H4 (cell line): ENCODE data around the gene CHMP1A. TPM values are rescaled to one million over a fixed set of nuclear protein-coding genes. Genes with fewer than 3 reads are reported as not detected.
A peak's percentile ranks its signal among the peaks of the same experiment; 100 is the strongest.
"Not testable (repeated sequence)": the region's sequence is repeated elsewhere in the genome, so short reads cannot be mapped to it uniquely, and the experiment has no call there.

Experiments used
- DNase-seq: peaks from one replicate; pipeline ENCODE4 v3.0.0-alpha.2; 2015; ENCODE audit warnings: low spot score
- total RNA-seq: library from RNA; depleted of rRNA; stranded (reverse); fragments of >200 nt; shearing (Covaris generic); gene quantifications from 2 replicates; pipeline ENCODE4 v1.2.3, GENCODE V29; 2014

CHMP1A gene
- total RNA-seq, 1 experiment from 2014 or later: 70.7 TPM

DNA sequence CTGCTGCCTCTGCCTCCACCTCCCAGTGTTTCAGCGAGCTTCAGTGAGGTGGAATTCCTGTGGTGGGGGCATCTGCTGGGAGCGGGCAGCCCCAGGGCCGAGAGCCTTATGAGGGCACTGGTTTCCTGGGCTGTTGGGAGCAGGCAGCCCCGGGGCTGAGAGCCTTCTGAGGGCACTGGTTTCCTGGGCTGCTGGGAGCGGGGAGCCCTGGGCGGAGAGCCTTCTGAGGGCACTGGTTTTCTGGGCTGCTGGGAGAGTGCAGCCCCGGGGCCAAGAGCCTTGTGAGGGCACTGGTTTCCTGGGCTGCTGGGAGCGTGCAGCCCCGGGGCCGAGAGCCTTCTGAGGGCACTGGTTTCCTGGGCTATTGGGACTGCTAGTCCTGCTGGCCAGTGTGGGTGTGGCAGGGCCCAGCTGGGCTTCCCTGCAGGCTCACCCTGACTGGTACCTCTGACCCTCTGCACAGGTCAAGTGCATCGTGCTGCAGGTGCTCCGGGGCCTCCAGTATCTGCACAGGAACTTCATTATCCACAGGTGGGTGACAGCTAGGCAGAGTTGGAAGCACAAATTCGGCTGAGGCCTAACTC is 34.6 kb upstream of the CHMP1A start:
- DNase-seq: peak; percentile 2

DNA sequence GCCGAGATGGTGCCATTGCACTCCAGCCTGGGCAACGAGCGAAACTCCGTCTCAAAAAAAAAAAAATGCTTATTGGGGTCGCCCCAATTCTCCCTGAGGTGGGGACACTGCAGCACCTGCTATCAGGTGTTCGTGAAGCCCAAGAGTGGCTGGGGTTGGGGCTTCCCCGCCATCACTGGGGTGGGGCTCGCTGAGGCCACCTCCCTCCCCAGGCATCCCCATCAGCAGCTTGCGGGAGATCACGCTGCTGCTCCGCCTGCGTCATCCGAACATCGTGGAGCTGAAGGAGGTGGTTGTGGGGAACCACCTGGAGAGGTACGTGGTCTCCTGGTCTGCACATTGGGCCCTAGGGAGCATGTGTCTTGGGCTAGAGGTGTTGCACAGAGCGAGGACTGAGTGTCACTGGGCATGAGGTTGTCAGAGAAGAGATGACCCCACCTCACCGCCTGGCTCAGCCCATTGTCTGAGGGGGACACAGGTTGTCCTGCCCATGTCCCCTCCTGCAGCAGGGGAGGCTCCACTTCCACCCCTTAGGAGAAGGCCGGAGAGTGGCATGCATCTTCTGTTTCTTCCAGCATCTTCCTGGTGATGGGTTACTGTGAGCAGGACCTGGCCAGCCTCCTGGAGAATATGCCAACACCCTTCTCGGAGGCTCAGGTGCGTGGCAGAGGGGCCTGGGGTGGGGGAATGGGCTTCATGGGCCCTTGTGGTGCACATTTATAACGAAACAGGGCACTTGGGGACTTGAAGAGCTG is 33.9 kb upstream of the CHMP1A start:
- DNase-seq: peak; percentile 4

DNA sequence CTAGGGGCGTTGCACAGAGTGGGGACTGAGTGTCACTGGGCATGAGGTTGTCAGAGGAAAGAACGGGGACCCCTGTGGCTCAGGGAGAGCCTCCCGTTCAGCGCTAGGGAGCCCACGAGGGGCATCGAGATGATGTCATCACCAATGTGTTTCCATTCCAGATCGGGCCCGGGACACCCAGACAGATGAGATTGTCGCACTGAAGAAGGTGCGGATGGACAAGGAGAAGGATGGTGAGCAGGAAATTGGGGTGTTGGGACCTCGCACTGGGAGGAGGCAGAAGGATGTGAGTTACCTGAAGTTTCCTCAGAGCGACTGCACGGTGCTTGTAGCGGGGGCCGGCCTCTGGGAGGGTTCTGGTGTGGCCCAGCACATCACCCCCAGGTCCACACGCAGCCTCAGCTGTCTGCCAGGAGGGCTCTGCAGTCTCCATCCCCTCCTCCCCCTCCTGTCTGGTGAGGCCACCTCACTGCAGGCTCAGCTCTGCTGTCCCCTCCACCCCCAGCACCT is 32.9 kb upstream of the CHMP1A start:
- DNase-seq: peak; percentile 3

DNA sequence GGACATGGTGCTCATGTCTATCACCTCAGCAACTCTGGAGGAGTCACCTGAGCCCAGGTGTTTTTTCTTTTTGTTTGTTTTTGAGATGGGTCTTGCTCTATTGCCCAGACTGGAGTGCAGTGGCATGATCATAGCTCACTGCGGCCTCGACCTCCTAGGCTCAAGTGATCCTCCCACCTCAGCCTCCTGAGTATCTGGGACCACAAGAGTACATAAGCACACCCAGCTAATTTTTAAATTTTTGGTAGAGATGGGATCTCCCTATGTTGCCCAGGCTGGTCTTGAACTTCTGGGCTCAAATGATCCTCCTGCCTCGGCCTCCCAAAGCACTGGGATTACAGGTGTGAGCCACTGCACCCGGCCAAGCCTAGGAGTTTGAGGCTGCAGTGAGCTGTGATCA is 32.1 kb upstream of the CHMP1A start:
- DNase-seq: not testable (repeated sequence)

DNA sequence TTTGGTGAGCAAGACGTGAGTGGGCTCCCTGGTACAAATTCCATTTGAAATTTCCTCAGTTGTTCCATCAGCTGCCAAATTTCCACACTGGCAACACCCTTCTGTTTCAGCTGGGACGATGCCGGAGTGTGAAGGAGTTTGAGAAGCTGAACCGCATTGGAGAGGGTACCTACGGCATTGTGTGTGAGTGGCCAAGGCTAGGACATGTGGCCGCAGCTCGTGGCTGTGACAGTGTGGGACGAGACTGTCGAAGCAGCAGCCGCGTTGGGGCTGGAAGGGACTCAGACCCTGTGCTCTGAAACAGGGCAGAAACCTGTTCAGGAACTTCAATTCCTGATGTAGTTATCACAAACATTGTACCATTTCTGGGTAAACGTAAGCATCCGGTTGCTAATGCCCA is 31.6 kb upstream of the CHMP1A start:
- peak; percentile 10 for DNase-seq

DNA sequence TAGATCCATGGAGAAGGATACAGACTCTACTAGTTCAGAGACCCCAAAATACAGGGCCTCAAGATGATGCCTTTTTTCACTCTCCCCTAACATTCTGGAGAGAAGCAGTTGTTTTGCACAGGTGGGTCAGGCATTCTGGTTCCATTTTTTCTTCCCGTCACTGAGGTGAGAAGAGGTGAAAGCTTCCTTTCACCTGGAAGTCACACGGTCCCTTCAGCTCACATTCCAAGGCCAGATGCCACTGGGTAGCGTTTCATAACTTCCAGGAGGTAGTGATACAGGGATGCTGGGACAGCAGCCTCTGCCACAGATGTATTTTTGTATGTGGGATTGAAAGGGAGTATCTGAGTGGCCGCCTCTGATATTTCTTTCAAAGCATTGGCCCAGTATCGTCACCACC is 30.9 kb upstream of the CHMP1A start:
- DNase-seq: no peak

DNA sequence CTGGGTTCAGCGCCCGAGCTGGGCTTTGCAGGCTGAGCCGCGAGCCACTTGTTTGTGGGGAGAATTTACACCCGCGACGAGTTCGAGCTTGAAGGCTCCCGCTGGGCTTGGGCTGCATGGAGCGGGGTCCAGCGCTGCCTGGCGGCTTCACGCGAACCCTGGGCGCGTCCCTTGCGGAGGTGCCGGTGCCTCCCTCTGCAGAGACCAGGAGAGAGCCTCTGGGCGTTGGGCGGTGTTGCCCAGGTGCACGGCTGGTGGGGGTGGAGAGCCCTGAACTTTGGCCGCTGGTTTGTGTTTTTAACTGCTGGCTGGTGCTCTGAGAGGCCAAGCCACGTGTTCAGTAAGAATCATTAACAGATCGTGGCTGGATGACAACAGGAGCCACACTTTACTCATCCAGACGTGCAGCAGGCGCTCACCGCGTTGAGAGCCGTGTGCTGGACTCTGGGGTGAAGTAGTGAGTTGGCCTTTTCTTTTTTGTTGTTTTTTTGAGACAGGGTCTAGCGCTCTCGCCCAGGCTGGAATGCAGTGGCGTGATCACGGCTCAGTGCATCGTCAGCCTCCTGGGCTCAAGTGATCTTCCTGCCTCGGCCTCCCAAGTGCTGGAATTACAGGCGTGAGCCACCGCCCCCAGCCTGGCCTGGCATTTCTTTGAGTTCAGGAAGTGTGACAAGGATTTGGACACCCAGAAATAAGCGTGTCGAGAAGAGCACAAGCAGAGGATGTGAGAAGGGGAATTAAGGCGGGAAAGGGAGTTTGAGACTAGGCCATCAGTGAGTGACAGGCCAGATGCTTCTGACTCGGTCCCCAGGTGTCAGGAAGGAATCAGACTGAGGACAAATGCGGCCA is 29.8 kb upstream of the CHMP1A start:
- peak; percentile 9 for DNase-seq

DNA sequence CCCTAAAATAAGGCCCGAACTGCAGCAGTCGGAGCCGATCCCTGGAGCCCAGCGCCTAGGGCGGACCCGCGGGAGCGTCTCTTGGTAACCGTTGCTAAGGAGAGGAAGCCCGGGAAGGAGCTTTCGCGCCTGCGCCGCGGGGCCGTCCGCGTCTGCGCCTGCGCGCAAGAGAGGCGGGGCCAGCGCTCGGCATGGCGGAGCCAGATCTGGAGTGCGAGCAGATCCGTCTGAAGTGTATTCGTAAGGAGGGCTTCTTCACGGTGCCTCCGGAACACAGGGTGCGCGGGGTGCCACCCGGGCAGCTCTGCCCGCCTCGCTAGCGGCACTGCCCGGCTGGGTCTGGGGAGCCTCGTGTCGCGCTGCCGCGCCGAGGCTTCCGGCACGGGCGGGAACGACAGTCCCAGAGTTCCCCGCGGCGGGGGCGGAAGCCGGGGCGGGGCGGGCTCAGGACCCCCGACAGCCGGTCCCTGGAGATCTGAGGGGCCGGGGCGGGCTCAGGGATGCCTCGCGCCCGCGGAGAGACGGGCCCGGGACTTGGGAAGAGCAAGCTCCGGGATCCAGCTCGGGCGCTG is 29.1 kb upstream of the CHMP1A start, which contains the start of gene CDK10:
Gene CDK10 (plus strand): TSS at position 170 of the 572 bp plus-strand sequence. CDS start 22 bp downstream, at position 192.
- DNase-seq: peak; percentile 83

DNA sequence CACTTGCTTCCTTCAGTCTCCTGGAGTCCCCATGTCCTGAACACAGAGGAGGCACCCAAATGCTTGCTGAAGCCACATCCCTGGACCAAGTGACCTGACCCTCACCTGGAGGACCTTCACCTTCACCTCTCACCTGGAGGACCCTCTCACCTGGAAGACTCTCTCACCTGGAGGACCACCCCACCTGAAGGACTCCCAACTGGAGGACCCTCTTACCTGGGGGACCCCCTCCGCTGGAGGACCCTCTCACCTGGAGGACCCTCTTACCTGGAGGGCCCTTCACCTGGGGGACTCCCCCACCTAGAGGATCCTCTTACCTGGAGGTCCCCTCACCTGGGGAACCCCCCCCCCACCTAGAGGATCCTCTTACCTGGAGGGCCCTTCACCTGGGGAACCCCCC is 28.4 kb upstream of the CHMP1A start:
- DNase-seq: no peak

DNA sequence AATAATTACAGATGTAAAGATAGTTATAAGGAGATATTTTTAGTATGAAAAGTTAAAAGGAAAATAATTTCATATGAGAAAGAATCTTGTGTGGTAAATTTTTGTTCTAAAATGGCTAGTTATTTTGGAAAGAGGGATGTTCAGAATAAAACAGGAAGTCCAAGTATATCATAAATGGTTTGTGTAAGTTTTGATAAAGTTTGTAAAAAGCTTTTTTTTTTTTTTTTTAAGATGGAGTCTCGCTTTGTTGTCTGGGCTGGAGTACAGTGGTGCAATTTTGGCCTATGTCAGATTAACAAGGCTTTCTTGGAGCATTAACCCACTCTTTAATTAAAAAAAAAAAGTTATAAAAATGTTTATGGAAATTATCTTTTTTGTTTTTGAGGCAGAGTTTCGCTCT is 20.8 kb upstream of the CHMP1A start:
- DNase-seq: no peak

DNA sequence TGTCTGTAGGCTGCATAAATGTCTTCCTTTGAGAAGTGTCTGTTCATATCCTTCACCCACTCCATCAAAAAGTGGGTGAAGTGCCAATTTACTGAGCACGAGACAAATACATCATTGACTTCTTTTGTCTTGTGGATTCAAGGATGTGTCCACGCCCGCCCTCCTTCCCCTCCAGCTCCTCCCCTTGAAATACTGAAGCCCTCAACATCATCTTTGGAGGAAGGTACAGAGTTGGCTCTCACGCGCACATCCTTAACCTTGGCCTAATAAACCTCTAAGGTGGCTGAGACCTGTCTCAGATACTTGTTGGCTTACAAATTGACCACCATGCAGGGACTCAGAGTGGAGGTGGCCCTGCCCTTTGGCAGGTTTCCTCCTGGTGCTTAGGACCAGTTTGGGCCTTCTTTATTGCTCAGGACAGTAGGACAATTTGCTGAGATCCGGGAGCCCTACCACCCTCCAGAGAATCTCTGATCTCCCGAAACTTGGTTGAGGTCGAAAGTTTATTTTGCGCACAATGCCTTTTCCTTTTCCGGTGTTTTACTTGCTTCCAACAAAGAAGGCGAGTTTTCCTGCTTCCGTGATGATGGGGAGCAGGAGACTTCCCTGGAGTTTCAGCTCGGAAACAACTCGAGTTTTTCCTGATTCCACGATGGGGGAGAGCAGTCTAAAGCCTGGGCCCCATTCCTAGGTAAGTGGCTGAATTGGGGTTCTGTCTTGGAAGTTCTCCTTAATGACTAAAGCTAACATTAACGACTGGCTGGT is 14.9 kb upstream of the CHMP1A start:
- DNase-seq: no peak

DNA sequence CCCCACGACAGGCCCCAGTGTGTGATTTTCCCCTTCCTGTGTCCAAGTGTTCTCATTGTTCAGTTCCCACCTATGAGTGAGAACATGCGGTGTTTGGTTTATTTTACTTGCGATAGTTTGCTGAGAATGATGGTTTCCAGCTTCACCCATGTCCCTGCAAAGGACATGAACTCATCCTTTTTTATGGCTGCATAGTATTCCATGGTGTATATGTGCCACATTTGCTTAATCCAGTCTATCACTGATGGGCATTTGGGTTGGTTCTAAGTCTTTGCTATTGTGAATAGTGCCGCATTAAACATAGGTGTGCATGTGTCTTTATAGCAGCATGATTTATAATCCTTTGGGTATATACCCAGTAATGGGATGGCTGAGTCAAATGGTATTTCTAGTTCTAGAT is 14.1 kb upstream of the CHMP1A start:
- not testable (repeated sequence) for DNase-seq

DNA sequence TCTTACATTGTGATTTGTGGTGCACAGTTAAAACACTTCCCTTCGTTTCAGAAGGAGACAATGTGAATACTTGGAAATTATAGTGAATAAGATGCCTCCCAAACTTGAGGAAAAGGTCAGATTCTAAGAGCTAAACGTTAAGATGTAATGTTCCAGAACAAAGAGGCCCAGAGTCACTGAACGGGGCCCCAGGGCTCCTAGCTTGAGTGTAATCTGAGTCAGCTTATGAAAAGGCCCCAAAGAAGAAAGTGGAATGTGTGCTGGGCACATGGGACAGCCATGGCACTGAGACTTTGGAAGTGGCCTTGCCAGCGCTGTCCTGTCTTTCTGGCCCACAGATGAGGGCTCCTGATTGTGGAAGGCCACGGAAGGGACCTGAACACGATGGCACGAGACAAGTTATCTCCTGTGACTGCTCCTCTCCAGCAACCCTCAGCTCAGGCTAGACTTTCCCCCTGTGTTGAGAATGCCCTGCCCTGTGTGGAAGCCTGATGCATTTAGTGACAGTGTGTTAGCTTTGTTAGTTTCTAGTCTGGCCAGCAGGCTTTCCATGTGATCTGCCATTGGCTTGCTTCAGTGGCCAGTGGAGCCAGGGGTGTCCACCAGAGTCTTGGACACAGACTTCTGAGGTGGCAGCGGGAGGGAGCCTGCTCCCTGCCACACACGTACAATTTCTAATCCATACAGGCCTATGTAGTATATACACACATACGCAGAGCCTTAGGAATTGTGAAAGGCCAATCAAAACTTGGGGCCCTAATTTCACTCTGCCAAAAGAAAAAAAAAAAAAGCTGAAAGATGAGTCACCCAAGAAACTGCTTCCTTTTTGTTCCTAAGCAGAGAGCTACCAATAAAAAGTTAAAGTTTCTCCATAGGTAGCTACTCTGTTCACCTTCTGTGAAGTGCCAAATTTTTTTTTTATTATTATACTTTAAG is 13.3 kb upstream of the CHMP1A start:
- no peak for DNase-seq

DNA sequence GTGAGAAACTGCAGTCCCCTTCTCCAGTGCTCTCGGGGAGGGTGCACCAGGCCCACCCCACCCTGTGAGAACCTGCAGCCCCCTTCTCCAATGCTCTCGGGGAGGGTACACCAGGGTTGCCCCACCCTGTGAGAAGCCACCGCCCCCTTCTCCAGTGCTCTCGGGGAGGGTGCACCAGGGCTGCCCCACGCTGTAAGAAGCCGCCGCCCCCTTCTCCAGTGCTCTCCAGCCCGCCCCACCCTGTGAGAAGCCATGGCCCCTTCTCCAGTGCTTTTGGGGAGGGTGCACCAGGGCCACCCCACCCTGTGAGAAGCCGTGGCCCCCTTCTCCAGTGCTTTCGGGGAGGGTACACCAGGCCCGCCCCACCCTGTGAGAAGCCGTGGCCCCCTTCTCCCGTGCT is 12.2 kb upstream of the CHMP1A start:
- no peak for DNase-seq

DNA sequence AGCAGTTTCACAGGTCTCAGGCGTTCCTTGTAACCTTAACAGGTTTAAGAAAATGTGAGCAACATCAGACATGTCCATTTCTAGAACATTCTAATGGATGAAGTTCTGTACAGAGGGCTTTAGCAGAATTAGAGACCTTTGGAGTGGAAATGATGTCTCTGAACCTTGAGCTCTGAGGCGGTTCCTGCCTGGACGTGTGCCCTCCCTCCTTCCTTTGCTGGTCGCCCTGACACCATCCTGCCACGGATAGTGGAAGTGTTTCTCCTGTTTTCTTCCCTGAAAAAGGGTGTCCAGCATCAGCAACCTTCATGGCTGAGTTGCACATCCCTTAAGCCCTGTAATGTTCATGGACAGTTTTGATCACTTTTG is 11.3 kb upstream of the CHMP1A start:
- DNase-seq: no peak

DNA sequence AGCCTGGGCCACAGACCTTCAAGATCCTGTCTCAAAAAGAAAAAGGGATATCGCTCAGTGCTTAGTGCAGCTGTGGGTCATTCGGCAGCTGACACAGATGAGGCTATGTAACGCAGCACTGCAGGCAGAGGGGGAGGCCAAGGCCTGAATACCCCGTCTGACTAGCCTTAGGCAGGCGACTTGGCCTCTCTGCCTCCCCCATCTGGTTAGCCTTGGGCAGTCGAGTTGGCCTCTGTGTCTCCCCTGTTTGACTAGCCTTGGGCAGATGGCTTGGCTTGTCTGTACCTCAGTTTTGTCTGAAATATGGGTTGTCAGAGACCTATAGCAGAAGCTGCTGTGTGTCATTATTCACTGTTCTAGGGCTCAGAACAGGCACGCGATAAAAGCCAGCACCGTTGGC is 10.1 kb upstream of the CHMP1A start:
- peak; percentile 2 for DNase-seq

DNA sequence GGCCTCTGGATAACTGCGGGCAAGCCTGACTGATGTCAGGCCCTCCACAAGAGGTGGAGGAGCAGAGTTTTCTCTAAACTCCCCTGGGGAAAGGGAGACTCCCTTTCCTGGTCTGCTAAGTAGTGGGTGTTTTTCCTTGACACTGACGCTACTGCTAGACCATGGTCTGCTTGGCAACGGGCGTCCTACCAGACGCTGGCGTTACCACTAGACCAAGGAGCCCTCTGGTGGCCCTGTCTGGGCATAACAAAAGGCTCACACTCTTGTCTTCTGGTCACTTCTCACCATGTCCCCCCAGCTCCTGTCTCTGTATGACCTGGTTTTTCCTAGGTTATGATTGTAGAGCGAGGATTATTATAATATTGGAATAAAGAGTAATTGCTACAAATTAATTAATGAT is 9.5 kb upstream of the CHMP1A start:
- not testable (repeated sequence) for DNase-seq

DNA sequence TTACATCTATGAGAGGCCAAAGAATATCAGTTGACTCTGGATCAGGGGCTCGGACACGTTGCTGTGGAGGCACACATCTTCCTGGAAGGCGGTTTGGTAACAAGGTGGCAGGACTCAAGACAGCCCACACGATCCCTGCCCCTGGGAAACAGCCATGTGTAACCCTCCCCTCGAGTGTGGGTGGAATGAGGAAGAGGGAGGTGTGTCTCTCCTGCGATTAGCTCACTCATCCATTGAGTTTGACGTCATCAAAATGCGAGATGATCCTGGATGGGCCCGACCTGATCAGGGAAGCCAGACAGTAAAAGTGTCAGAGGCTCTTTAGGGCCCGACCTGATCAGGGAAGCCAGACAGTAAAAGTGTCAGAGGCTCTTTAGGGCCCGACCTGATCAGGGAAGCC is 6.7 kb upstream of the CHMP1A start:
- not testable (repeated sequence) for DNase-seq

DNA sequence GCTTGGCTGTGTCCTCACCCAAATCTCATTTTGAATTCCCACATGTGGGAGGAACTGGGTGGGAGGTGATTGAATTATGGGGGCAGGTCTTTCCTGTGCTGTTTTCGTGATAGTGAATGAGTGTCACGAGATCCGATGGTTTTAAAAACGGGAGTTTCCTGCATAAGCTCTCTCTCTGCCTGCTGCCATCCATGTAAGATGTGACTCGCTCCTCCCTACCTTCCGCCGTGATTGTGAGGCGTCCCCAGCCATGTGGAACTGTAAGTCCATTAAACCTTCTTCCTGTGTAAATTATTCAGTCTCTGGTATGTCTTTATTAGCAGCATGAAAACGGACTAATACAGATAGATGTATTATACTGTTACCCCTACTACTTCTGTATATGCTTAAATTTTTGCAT is 3.7 kb upstream of the CHMP1A start:
- no peak for DNase-seq

DNA sequence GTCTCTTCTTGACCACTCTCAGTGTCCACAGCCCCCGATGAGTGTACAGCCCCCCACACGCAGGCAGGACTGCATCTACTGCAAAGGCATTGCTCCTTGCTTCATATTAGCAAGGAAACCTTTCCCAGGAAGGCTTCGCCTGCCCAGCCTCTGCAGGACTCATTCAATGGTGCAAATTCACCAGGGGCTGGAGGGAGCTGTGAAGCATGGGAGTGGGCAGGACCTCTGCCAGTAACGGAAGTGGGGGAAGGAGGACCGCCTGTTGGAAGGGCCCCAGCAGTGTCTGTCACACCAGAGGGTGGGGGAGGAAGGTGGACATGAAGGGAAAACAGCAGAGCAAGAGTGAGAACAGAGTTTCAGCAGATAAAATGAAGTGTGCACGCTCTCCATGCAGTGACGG is 2.6 kb upstream of the CHMP1A start:
- DNase-seq: no peak
